NCI-H146 (cell line): ENCODE results near the gene SYT9.
"Not testable (repeated sequence)": the region's sequence is repeated elsewhere in the genome, so short reads cannot be mapped to it uniquely, and the experiment has no call there.

Experiments used
- DNase-seq: peaks from one replicate; lab custom pipeline; 2025; lab: John Stamatoyannopoulos, UW

Gene SYT9

DNA sequence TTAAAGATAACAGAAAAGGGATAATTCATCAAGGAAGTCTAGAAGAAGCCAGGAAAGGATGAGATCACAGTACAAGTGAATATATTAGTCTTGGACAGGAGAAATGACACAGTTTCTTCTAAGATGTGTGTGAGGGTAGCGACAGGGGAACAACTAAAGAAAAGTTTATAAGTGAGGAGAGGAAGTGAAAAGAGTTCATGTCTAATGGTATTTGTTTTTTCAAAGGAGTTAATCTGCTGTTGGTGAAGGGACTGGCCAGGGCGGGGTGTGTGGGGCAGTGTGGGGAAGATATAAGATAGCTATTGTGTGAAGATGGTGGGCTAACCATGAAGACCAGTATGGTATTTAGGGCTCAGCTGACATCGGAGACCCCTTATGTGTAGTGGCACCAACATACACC is 254.5 kb downstream of the SYT9 start:
- DNase-seq = no peak

GRCh38 chr11:7508087-7508486 is 256.4 kb downstream of the SYT9 start:
- DNase-seq = no peak

- no peak for DNase-seq
Measured at GRCh38 chr11:7509966-7510365, 258.3 kb downstream of the SYT9 start.

- no peak for DNase-seq
Measured at GRCh38 chr11:7511401-7511800, 259.7 kb downstream of the SYT9 start.

- no peak for DNase-seq
Measured at GRCh38 chr11:7512525-7513233, 261.0 kb downstream of the SYT9 start.

DNA sequence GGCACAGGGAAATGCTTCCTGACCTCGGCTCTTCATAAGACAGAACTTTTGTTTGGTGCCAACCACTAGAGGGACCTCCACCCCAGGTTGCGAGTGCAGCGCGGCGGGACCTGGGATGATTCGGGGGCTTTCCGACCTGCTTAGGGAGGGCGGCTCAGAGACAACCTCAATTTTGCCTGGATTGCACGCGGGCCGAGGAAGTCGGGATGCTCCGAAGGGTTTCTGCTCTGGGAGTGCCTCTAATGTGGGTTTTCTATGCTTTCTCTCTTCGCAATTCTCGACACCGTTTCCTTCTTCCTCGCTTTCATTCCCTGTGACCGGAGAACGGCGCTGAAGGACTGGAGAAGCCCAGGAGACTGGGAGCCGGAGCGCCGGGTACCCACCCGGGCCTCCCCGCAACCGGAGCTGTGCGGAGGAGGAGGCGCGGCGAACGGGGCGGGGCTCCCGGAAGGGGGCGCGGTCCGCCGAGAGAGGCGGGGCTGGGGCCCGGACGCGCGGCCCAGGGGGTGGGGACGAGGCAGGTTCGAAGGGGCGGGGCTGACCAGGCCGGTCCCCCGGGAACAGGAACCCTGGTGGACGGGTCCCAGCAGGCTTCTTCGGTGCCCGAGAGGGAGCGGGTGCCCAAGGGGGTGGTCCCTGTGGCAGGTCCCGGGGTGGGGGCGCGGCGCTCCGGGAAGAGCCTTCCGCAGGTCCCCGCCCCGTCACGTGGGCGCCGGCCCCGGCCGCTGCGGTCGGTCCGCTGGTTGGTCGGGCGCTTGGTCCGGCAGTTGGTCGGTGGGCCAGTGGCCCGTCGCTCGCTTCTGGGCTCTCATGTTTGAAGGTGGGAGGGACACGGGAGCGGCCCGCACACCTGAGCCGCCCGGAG is 261.8 kb downstream of the SYT9 start, which contains the start of gene PPFIBP2:
TSS of gene PPFIBP2 (plus strand) at position 766 of the 865 bp plus-strand sequence. CDS start 35,477 bp downstream, outside the sequence.
- peak; percentile 64 for DNase-seq

DNA sequence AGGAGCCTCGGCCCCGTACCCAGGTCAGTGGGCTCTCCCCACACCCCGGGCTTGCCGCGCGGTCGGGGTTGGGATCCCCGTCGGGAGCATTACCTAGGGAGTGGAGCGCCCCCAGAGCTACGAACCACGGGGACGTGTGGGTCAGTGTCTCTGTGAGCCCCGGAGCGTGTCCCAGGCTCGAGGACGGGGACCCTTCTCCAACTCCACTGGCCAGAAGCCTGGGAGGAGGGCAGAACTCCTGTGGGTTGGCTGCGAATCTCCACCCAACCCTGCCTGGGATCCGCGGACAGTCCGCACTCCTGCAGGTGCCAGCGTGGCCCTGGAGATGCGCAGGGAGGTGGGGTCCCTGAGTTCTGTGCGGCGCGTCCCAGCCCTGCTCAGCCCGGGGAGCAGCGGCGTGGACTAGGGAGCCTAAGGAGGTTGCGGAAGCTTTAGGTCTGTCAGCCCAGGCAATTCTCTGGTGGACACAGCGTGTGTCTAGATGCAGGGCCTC is 262.4 kb downstream of the SYT9 start:
- no peak for DNase-seq

GRCh38 chr11:7515447-7515886 is 263.8 kb downstream of the SYT9 start:
- no peak for DNase-seq

DNA sequence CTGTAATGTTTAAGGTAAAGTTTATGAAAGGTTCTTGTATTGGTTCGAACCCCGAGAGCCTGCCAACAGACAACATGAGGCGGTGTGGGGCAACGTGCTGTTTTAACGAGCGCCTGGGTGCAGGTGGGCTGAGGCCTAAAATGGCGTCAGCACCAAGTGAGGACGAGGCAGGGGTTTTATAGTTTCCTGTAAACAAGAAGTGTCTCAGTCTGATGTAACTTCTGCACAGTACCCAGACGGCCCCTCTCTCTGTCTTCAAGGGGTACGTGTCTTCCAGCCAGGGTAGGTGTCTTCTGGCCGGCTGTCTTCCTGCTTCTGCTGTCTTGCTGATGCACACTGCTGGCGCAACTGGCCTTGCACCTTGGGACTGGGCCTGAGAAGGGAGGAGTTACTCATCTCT is 264.8 kb downstream of the SYT9 start:
- no peak for DNase-seq

DNA sequence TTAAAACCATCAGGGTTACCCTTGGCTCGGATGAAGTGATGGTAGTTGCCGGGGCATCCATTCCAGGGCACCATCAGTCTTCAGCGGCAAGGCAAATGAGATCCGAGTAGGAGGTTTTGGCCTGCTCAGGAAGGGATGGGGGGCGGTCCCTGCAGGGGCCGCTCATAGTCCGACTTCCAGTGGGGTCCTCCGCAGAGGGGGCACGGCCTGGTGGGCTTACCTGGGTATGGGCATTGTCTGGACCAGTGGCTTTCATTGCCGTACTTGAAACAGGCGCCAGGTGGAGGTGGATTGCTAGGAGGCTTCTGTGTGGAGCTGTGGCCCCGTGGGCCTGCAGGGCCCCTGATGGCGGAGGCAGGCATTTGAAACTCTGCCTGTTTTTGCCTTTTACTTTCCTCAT is 266.0 kb downstream of the SYT9 start:
- not testable (repeated sequence) for DNase-seq
